ENCODE data around the gene DSP. TPM values are rescaled to one million over a fixed set of nuclear protein-coding genes. Genes with fewer than 3 reads are reported as not detected.

Gene DSP
- total RNA-seq, 1 donor from 2014 or later = 38.7 TPM

- Histone ChIP-seq H3F3A (ENCODE audit: low read depth) (no peaks in the 10 kb centered on the region), H3K4me3 (no peak overlapping the region), H3K27me3 (no peaks in the 10 kb centered on the region), H3K4me2 (no peak overlapping the region), H3K9ac (no peak overlapping the region), H3K36me3 (no peaks in the 10 kb centered on the region), H3K79me2 (ENCODE audit: low read depth) (no peaks in the 10 kb centered on the region), H2AFZ (replicated peaks) (no peak overlapping the region), H3K4me1 (peaks cover 18% of the 10 kb centered on the region), H4K20me1 (ENCODE audit: low read depth) (no peaks in the 10 kb centered on the region), H3K9me3 (ENCODE audit: low read depth) (no peaks in the 10 kb centered on the region), H3K27ac (no peak overlapping the region)
- Mint-ChIP-seq H3K36me3 (no peaks in the 10 kb centered on the region), H3K4me3 (no peak overlapping the region), H3K27me3 (ENCODE audit: insufficient read depth, low read depth) (peaks cover 59% of the 10 kb centered on the region), H3K9me3 (peaks cover 12% of the 10 kb centered on the region), H3K4me1 (peaks cover 11% of the 10 kb centered on the region), H3K27ac (no peak overlapping the region)
- no peak for DNase-seq (ENCODE audit: low spot score)
- TF ChIP-seq EZH2 (IDR thresholded peaks at IDR 0.05) (no peak), EZH2phosphoT487 (IDR thresholded peaks at IDR 0.05) (no peak)
- TF ChIP-seq, protein P1, sequence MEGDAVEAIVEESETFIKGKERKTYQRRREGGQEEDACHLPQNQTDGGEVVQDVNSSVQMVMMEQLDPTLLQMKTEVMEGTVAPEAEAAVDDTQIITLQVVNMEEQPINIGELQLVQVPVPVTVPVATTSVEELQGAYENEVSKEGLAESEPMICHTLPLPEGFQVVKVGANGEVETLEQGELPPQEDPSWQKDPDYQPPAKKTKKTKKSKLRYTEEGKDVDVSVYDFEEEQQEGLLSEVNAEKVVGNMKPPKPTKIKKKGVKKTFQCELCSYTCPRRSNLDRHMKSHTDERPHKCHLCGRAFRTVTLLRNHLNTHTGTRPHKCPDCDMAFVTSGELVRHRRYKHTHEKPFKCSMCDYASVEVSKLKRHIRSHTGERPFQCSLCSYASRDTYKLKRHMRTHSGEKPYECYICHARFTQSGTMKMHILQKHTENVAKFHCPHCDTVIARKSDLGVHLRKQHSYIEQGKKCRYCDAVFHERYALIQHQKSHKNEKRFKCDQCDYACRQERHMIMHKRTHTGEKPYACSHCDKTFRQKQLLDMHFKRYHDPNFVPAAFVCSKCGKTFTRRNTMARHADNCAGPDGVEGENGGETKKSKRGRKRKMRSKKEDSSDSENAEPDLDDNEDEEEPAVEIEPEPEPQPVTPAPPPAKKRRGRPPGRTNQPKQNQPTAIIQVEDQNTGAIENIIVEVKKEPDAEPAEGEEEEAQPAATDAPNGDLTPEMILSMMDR (IDR thresholded peaks at IDR 0.05) = no peak
Measured at GRCh38 chr6:7629321-7629720, 87.8 kb downstream of the DSP start.

DNA sequence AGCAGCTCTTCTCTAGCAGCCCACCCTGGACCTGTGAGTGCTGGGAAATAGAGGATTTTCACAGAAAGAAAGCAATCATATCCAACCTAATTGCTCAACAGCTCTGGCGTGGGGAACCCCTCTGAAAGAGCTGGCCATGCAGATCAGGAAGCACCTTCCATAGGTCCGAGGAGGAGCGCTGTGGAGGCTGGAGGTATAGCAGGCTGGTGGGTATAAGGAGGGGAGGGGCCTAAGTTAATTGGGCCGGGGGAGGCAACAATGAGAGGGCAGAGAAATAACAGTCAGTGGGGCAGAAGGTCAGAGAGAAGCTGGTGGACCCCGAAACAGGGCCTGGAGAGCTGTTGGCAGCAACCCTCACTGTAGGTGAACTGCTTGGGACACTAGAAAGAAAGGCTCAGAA, 89.3 kb downstream of the DSP start:
- Histone ChIP-seq H3K4me3 (no peak overlapping the region), H3K9me3 (ENCODE audit: low read depth) (no peaks in the 10 kb centered on the region), H4K20me1 (ENCODE audit: low read depth) (no peaks in the 10 kb centered on the region), H3K79me2 (ENCODE audit: low read depth) (no peaks in the 10 kb centered on the region), H3F3A (ENCODE audit: low read depth) (no peaks in the 10 kb centered on the region), H3K4me1 (peaks cover 3% of the 10 kb centered on the region), H3K27me3 (no peaks in the 10 kb centered on the region), H3K4me2 (no peak overlapping the region), H3K36me3 (no peaks in the 10 kb centered on the region), H3K9ac (no peak overlapping the region), H3K27ac (no peak overlapping the region), H2AFZ (replicated peaks) (no peak overlapping the region)
- Mint-ChIP-seq H3K4me1 (peaks cover under 1% of the 10 kb centered on the region), H3K36me3 (no peaks in the 10 kb centered on the region), H3K9me3 (peaks cover 12% of the 10 kb centered on the region), H3K27ac (no peak overlapping the region), H3K4me3 (no peak overlapping the region), H3K27me3 (ENCODE audit: insufficient read depth, low read depth) (peaks cover 60% of the 10 kb centered on the region)
- DNase-seq (ENCODE audit: low spot score) = no peak
- TF ChIP-seq EZH2 (IDR thresholded peaks at IDR 0.05) (no peak), EZH2phosphoT487 (IDR thresholded peaks at IDR 0.05) (no peak)
- TF ChIP-seq, protein P1 (IDR thresholded peaks at IDR 0.05) = no peak

DNA sequence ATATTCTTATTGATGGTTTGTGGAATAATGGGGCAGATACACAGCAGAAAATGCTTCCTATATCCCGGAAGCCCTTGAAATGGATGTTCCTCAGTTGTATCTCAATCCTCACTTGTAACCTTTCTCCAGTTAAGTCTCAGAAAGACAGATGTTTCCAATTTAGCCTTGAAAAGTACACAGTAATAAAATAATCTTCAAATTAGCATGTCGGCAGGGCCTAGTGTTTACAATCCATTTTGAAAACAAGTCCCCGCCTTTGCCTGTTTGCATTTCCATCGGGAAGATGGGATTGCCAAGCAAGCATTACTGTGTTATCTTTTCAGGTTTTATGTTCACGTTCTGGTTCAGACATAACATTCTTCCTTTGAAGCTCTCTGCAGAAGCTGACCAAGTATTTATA, 90.0 kb downstream of the DSP start:
- Mint-ChIP-seq H3K36me3 (no peaks in the 10 kb centered on the region), H3K27me3 (ENCODE audit: insufficient read depth, low read depth) (peaks cover 58% of the 10 kb centered on the region), H3K4me3 (no peak overlapping the region), H3K9me3 (peaks cover 12% of the 10 kb centered on the region), H3K4me1 (no peaks in the 10 kb centered on the region), H3K27ac (no peak overlapping the region)
- Histone ChIP-seq H3K9me3 (ENCODE audit: low read depth) (no peaks in the 10 kb centered on the region), H3K27me3 (no peaks in the 10 kb centered on the region), H3K27ac (no peak overlapping the region), H3F3A (ENCODE audit: low read depth) (no peaks in the 10 kb centered on the region), H3K4me3 (no peak overlapping the region), H4K20me1 (ENCODE audit: low read depth) (no peaks in the 10 kb centered on the region), H3K79me2 (ENCODE audit: low read depth) (no peaks in the 10 kb centered on the region), H2AFZ (replicated peaks) (no peak overlapping the region), H3K36me3 (no peaks in the 10 kb centered on the region), H3K4me1 (no peaks in the 10 kb centered on the region), H3K4me2 (no peak overlapping the region), H3K9ac (no peak overlapping the region)
- TF ChIP-seq, protein P1 (IDR thresholded peaks at IDR 0.05) = no peak
- TF ChIP-seq EZH2phosphoT487 (IDR thresholded peaks at IDR 0.05) = no peak
- TF ChIP-seq EZH2 (IDR thresholded peaks at IDR 0.05) = no peak
- DNase-seq (ENCODE audit: low spot score) = no peak

Data from neural progenitor cell (in vitro differentiated cells).